ENCODE data around the gene PPAT. TPM values are rescaled to one million over a fixed set of nuclear protein-coding genes. Genes with fewer than 3 reads are reported as not detected.

The PPAT gene
- total RNA-seq, 4 donors from 2014 or later: 2.5 to 8.8 (median 4.1) TPM

DNA sequence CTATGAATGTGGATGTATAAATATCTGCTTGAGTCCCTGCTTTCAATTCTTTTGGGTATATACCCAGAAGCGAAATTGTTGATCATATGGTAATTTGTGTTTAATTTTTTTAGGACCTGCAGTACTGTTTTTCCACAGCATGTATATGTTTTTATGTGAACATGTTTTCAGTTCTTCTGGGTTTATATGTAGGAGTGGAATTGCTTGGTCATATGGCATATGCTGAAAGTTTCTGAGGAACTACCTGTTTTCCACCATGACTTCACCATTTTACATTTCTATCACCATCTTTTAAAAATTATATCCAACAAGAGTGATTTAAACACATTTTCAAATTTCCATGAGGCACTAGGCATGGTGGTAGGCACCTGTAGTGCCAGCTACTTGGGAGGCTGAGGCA lies 8.2 kb downstream of the PPAT start:
- H3K27me3 ChIP-seq: no peaks in the 10 kb centered on the region
- no peak overlapping the region for H3K27ac ChIP-seq
- no peak overlapping the region for H3K4me3 ChIP-seq
- 78 to 100% methylated on average over 1 of the region's 1 CpG for WGBS, 2 donors (ENCODE audit: low coverage in 1 of 2)
- no peak for ATAC-seq
- no peaks in the 10 kb centered on the region for H3K36me3 ChIP-seq
- no peak for TF ChIP-seq POLR2A (IDR thresholded peaks at IDR 0.05)
- no peak for TF ChIP-seq POLR2AphosphoS5 (IDR thresholded peaks at IDR 0.05)
- no peak for TF ChIP-seq EP300 (IDR thresholded peaks at IDR 0.05)
- TF ChIP-seq CTCF (IDR thresholded peaks at IDR 0.05): no peak
- no peaks in the 10 kb centered on the region for H3K4me1 ChIP-seq
- no peaks in the 10 kb centered on the region for H3K9me3 ChIP-seq

GRCh38 chr4:56426273-56426672 lies 9.1 kb downstream of the PPAT start:
- Histone ChIP-seq H3K9me3 (no peaks in the 10 kb centered on the region), H3K27ac (no peak overlapping the region), H3K4me3 (no peak overlapping the region), H3K27me3 (no peaks in the 10 kb centered on the region), H3K36me3 (no peaks in the 10 kb centered on the region), H3K4me1 (no peaks in the 10 kb centered on the region)
- no peak for ATAC-seq
- 90 to 95% methylated on average over 2 to 5 of the region's 6 CpGs for WGBS, 2 donors (ENCODE audit: low coverage in 1 of 2)
- TF ChIP-seq EP300 (IDR thresholded peaks at IDR 0.05): no peak
- TF ChIP-seq CTCF (IDR thresholded peaks at IDR 0.05): no peak
- TF ChIP-seq POLR2AphosphoS5 (IDR thresholded peaks at IDR 0.05): no peak
- TF ChIP-seq POLR2A (IDR thresholded peaks at IDR 0.05): no peak

- Histone ChIP-seq H3K36me3 (no peaks in the 10 kb centered on the region), H3K27me3 (no peaks in the 10 kb centered on the region), H3K4me3 (no peak overlapping the region), H3K9me3 (no peaks in the 10 kb centered on the region), H3K27ac (no peak overlapping the region), H3K4me1 (no peaks in the 10 kb centered on the region)
- no peak for ATAC-seq
- TF ChIP-seq CTCF (IDR thresholded peaks at IDR 0.05) (no peak), POLR2A (IDR thresholded peaks at IDR 0.05) (no peak), EP300 (IDR thresholded peaks at IDR 0.05) (no peak), POLR2AphosphoS5 (IDR thresholded peaks at IDR 0.05) (no peak)
- 86 to 97% methylated on average over 2 to 3 of the region's 3 CpGs for WGBS, 2 donors (ENCODE audit: low coverage in 1 of 2)
Observed at GRCh38 chr4:56425518-56425917, 9.9 kb downstream of the PPAT start.

- no peaks in the 10 kb centered on the region for H3K27me3 ChIP-seq
- no peak for ATAC-seq
- H3K9me3 ChIP-seq: no peaks in the 10 kb centered on the region
- no peak for TF ChIP-seq POLR2AphosphoS5 (IDR thresholded peaks at IDR 0.05)
- TF ChIP-seq POLR2A (IDR thresholded peaks at IDR 0.05): no peak
- TF ChIP-seq EP300 (IDR thresholded peaks at IDR 0.05): no peak
- peak; percentile 59 to 64 (median 60) for TF ChIP-seq CTCF (IDR thresholded peaks at IDR 0.05)
- 49 to 50% methylated on average over 5 of the region's 5 CpGs for WGBS, 2 donors (ENCODE audit: low coverage in 1 of 2)
- no peaks in the 10 kb centered on the region for H3K4me1 ChIP-seq
- H3K27ac ChIP-seq: no peak overlapping the region
- H3K36me3 ChIP-seq: no peaks in the 10 kb centered on the region
- no peak overlapping the region for H3K4me3 ChIP-seq
Observed at GRCh38 chr4:56424697-56425514, 10.5 kb downstream of the PPAT start.

- H3K9me3 ChIP-seq: no peaks in the 10 kb centered on the region
- WGBS, 2 donors (ENCODE audit: low coverage in 1 of 2): 85 to 97% methylated on average over 5 of the region's 5 CpGs
- H3K36me3 ChIP-seq: no peaks in the 10 kb centered on the region
- no peak for TF ChIP-seq EP300 (IDR thresholded peaks at IDR 0.05)
- no peaks in the 10 kb centered on the region for H3K27me3 ChIP-seq
- H3K4me3 ChIP-seq: no peak overlapping the region
- H3K27ac ChIP-seq: no peak overlapping the region
- ATAC-seq: no peak
- H3K4me1 ChIP-seq: no peaks in the 10 kb centered on the region
Observed at GRCh38 chr4:56424176-56424575, 11.2 kb downstream of the PPAT start.

All from gastroesophageal sphincter (tissue), 4 donors.